GM21737 (cell line): Measurements from ENCODE around the gene HNMT.
"Not testable (repeated sequence)": the region's sequence is repeated elsewhere in the genome, so short reads cannot be mapped to it uniquely, and the experiment has no call there.

Experiments
- ATAC-seq: cut with Tn5 transposase; IDR thresholded peaks from one replicate; pipeline ENCODE4 v1.9.1; 2021; ENCODE audit warnings: mild to moderate bottlenecking, moderate library complexity; ENCODE audit not compliant: unreplicated experiment

Gene HNMT

DNA sequence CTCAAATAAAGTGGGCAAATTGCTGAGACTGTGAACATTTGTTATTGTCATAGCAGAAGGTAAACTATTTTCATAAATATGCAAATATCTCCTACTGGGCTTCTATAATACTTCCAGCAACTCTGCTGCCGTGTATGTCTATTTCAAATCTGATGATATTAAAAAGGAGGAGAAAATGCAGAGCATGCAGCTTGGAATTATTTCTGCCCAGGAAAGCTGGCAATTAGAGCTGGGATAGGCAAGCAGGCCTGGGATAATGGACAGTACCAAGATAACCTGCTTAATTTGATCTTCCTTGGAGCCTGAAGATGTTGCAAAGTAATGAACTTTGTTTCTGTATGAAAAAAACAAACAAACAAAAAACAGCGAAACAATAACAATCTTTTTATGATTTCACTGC is 72.8 kb downstream of the HNMT start:
- ATAC-seq = no peak

DNA sequence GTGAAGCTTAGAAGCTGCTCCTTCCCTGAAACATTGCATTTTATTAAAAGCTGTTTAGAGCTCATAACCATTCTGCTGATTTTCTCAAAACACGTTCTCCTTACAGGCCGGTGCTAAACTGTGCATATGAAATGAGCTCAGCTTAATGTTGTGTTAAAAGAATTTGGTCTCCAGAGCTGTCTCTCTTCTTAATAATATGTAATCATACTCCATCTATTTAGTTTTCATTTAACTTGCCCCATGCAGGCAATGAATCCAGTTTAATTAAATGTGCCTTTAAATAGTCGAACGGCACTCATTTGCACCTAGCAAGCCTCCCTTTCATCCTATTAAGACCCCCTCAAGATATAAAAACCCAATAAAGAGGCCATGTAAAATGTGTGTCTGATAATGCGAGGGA is 76.3 kb downstream of the HNMT start:
- no peak for ATAC-seq

DNA sequence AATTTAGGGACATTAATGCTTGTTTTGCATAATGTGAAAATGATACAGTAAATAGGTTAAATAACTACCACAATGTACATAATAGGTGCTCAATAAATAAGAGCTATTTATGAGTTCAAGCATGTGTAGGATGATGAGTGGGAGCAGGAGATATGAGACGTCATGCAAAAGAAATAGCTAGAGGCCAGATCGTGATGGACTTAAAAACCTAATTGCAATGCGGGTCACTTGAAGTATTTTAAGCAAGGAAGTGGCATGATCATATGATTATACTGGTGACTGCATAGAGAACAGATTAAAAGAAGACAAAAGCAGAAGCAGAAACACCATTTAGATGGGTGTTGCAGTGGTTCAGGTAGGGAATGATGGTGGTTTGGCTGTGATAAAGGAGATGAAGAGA is 78.0 kb downstream of the HNMT start:
- ATAC-seq = no peak

DNA sequence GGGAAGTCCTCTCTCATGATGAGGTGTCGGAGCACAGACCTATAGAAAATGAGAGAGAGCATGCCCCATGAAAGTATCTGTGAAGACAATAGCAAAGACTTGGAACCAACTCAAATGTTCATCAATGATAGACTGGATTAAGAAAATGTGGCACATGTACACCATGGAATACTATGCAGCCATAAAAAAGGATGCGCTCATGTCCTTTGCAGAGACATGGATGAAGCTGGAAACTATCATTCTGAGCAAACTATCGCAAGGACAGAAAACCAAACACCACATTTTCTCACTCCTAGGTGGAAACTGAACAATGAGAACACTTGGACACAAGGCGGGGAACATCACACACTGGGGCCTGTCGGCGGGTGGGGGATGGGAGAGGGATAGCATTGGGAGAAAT is 79.3 kb downstream of the HNMT start:
- not testable (repeated sequence) for ATAC-seq

DNA sequence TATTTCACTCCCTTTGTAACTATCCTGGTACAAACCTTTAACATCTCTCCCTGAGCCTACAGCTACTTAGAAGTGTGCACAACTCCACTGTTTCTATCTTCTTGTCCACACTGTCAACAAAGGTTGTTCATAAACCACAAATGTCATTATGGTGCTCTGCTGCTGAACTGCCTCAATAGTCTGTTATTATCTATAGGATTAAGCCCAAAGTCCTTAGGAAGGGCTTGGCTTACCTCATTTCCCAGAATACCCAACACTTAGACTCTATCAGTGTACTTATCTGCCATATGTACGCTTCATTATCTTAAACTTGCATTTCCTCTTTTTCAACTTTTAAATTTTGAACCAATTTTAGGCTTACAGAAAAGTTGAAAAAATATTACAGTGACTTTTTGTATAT is 94.2 kb downstream of the HNMT start:
- no peak for ATAC-seq

DNA sequence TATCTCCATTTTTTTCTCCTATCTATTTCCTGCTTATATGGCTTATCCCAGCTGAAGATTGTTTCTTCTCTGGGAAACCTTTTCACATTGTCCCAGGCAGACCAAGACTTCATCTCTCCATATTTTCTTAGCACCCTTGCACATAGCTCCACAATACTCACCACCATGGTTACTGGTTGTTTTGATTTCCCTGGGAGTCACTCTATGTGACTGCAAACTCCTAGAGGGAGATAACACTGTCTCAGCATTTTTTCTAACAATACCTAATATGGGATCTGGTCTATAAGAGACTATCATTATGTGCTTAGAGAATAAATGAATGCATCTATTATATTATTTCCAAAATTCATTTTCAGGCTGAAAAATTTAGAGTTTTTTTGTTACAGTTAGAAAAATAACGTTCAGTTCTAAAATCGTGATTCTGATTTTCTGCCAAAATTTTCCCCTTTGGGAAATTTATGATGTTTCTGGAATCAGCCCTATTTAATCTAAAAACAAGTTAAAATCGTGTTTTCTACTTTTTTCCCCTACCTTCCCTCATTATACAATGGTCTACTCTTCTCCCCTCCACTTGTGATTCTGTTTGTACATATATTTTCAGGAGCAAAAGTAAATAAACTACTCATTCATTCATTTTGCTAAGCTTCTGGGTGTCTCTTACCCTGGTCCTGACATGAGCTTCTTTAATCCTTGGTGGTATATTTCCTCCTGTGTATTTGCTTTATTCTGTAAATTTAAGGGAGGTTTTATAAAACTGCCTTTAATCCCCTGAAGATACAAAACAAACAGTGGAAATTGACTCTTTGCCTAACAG is 95.4 kb downstream of the HNMT start:
- no peak for ATAC-seq

DNA sequence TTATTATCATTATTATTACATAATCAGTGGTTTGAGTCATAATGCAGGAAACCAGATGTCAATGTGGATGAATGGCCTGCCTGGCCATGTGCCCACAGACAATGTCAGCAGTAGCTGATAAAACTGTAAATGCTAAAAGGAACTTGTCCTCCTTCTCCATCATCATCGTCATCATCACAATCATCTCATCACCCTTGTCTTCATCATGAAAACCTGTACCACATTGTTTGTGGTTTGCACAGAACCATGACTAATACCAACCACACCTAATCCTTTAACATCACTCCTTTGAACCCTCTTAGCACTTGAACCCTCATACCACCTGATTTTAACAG is 96.0 kb downstream of the HNMT start:
- no peak for ATAC-seq

DNA sequence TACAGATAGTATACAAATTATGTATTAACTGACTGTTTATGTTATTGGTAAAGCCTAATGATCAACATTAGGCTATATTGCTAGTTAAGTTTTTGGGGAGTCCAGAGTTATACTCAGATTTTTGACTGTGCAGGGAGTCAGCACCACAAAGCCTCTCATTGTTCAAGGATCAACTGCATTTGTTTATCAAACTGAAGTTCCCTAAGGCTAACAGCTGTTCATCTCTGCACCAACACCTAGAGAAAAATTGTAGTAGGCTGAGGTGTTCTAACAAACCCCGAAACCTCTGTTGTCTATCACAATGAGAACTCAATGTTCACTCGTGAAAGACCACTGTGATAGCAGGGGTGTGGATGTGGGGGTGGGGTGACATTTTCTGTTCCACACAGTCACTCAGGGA is 97.7 kb downstream of the HNMT start:
- ATAC-seq = no peak

DNA sequence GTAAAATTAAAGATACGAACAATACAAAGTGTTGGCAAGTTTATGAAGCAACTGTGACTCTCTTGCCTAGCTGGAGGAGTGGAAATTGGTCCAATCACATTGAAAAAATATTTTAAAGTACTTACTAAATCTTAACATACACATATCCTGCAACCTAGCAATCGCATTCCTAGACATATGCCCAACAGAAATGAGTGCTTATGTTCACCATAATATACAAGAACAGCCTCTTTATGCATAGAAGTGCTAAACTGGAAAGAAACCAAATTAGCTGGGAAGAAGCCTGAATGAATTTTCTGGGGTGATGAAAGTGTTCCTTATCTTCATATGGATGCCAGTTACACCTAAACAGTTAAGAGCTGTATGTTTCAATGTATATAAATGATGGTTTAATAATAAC is 98.9 kb downstream of the HNMT start:
- ATAC-seq = no peak
